Sigmoid colon (tissue), 4 donors: ENCODE data around the gene RARS1.

ENCODE experiments used
- EP300 ChIP-seq, 4 donors: sonication (generic); formaldehyde crosslinking; IDR thresholded peaks; one replicate each; pipeline ENCODE4 v1.6.1; 2017; ENCODE audit warnings: antibody characterized with exemption in 4 of 4
- POLR2A ChIP-seq, 2 donors: fragments of 450-650 bp; IDR thresholded peaks; one replicate each; pipeline ENCODE4 v1.6.1; 2016; ENCODE audit warnings: antibody characterized with exemption in 2 of 2, mild to moderate bottlenecking in 2 of 2, moderate library complexity in 2 of 2
- POLR2AphosphoS5 ChIP-seq, 4 donors: sonication (generic); formaldehyde crosslinking; IDR thresholded peaks; one replicate each; pipeline ENCODE4 v1.6.1; 2017; ENCODE audit warnings: antibody characterized with exemption in 4 of 4
- TF ChIP-seq, protein P1 (sequence below), 4 experiments: fragments of 450-650 bp in 3 of 4; fragments of 200-600 bp in 1 of 4; IDR thresholded peaks; one replicate each; pipeline ENCODE4 v1.5.1; 2016 to 2019; ENCODE audit warnings: antibody characterized with exemption in 4 of 4, mild to moderate bottlenecking in 3 of 4, moderate library complexity in 2 of 4

DNA sequence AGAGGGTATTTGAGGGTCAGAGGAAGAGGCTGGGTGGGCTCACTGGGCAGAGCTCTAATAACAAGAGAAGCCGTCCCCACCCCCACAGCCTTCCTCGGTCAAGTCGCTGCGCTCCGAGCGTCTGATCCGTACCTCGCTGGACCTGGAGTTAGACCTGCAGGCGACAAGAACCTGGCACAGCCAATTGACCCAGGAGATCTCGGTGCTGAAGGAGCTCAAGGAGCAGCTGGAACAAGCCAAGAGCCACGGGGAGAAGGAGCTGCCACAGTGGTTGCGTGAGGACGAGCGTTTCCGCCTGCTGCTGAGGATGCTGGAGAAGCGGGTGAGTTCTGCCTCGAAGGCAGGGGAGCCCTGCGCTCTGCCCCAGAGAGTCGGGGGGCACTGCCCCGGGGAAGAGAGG lies 21.6 kb upstream of the RARS1 start:
- no peak for TF ChIP-seq POLR2A (IDR thresholded peaks at IDR 0.05)
- TF ChIP-seq, protein P1, sequence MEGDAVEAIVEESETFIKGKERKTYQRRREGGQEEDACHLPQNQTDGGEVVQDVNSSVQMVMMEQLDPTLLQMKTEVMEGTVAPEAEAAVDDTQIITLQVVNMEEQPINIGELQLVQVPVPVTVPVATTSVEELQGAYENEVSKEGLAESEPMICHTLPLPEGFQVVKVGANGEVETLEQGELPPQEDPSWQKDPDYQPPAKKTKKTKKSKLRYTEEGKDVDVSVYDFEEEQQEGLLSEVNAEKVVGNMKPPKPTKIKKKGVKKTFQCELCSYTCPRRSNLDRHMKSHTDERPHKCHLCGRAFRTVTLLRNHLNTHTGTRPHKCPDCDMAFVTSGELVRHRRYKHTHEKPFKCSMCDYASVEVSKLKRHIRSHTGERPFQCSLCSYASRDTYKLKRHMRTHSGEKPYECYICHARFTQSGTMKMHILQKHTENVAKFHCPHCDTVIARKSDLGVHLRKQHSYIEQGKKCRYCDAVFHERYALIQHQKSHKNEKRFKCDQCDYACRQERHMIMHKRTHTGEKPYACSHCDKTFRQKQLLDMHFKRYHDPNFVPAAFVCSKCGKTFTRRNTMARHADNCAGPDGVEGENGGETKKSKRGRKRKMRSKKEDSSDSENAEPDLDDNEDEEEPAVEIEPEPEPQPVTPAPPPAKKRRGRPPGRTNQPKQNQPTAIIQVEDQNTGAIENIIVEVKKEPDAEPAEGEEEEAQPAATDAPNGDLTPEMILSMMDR (IDR thresholded peaks at IDR 0.05) = no peak
- no peak for TF ChIP-seq EP300 (IDR thresholded peaks at IDR 0.05)
- no peak for TF ChIP-seq POLR2AphosphoS5 (IDR thresholded peaks at IDR 0.05)
